MM.1S (cell line): ENCODE measurements around the gene FUT8.
"Not testable (repeated sequence)": the region's sequence is repeated elsewhere in the genome, so short reads cannot be mapped to it uniquely, and the experiment has no call there.

Experiments
- DNase-seq: peaks from one replicate; pipeline ENCODE4 v3.0.0-alpha.2; 2015
- H2AFZ ChIP-seq: fragments of 300-600 bp; sonication (generic); 2 replicates; pipeline ENCODE4 v1.6.0; 2016; ENCODE audit warnings: antibody characterized with exemption, low read length
- H3F3A ChIP-seq: fragments of 300-600 bp; sonication (generic); 2 replicates; pipeline ENCODE4 v1.6.1; 2016; ENCODE audit warnings: mild to moderate bottlenecking, antibody characterized with exemption, low read length, moderate library complexity, mixed read lengths; ENCODE audit not compliant: insufficient read depth
- H3K27ac ChIP-seq: fragments of 300-600 bp; sonication (generic); 2 replicates; pipeline ENCODE4 v1.5.1; 2016; ENCODE audit warnings: mild to moderate bottlenecking, low read length
- H3K27me3 ChIP-seq: fragments of 300-600 bp; sonication (generic); replicated peaks from 2 replicates; pipeline ENCODE4 v1.6.0; 2016; ENCODE audit warnings: low read length; ENCODE audit not compliant: insufficient read depth
- H3K36me3 ChIP-seq: fragments of 300-600 bp; sonication (generic); replicated peaks from 2 replicates; pipeline ENCODE4 v1.6.1; 2016; ENCODE audit warnings: mild to moderate bottlenecking, low read length, mixed read lengths; ENCODE audit not compliant: insufficient read depth
- H3K4me1 ChIP-seq: fragments of 300-600 bp; sonication (generic); 2 replicates; pipeline ENCODE4 v1.6.1; 2016; ENCODE audit warnings: low read length, mixed read lengths
- H3K4me2 ChIP-seq: fragments of 300-600 bp; sonication (generic); 2 replicates; pipeline ENCODE4 v1.6.0; 2016; ENCODE audit warnings: low read depth, low read length
- H3K4me3 ChIP-seq: fragments of 300-600 bp; sonication (generic); 2 replicates; pipeline ENCODE4 v1.5.1; 2016; ENCODE audit warnings: low read length, mixed read lengths
- H3K79me2 ChIP-seq: fragments of 300-600 bp; sonication (generic); 2 replicates; pipeline ENCODE4 v1.6.1; 2016; ENCODE audit warnings: mixed run types, low read length, mixed read lengths
- H3K9ac ChIP-seq: fragments of 300-600 bp; sonication (generic); 2 replicates; pipeline ENCODE4 v1.6.1; 2016; ENCODE audit warnings: low read length, mixed read lengths
- H3K9me2 ChIP-seq: fragments of 300-600 bp; sonication (generic); replicated peaks from 2 replicates; pipeline ENCODE4 v1.6.1; 2016; ENCODE audit warnings: mild to moderate bottlenecking, low read length, mixed read lengths; ENCODE audit not compliant: insufficient read depth
- H3K9me3 ChIP-seq: fragments of 300-600 bp; sonication (generic); replicated peaks from 2 replicates; pipeline ENCODE4 v1.6.1; 2016; ENCODE audit warnings: mild to moderate bottlenecking, low read length, mixed read lengths; ENCODE audit not compliant: insufficient read depth
- H4K20me1 ChIP-seq: fragments of 300-600 bp; sonication (generic); 2 replicates; pipeline ENCODE4 v1.6.1; 2016; ENCODE audit warnings: mild to moderate bottlenecking, low read length, moderate library complexity, mixed read lengths; ENCODE audit not compliant: insufficient read depth
- CTCF ChIP-seq: fragments of 300-600 bp; sonication (generic); IDR thresholded peaks from 2 replicates; pipeline ENCODE4 v1.5.1; 2016; ENCODE audit warnings: antibody characterized with exemption, low read length, mixed read lengths
- EZH2 ChIP-seq: fragments of 300-600 bp; sonication (generic); optimal IDR thresholded peaks from 2 replicates; pipeline ENCODE3; 2017; ENCODE audit warnings: low read depth, mild to moderate bottlenecking, antibody characterized with exemption, low read length, mixed read lengths
- EZH2phosphoT487 ChIP-seq: fragments of 300-600 bp; sonication (generic); IDR thresholded peaks from 2 replicates; pipeline ENCODE4 v1.6.1; 2018; ENCODE audit warnings: antibody characterized with exemption, low read length

FUT8 gene

GRCh38 chr14:65423982-65424381 is 11.5 kb downstream of the FUT8 start:
- H2AFZ ChIP-seq, result no peak overlapping the region
- TF ChIP-seq EZH2, result no peak
- TF ChIP-seq EZH2phosphoT487, result no peak
- TF ChIP-seq CTCF, result no peak
- H3K9me2 ChIP-seq, result no peaks in the 10 kb centered on the region
- no peak overlapping the region for H3K4me2 ChIP-seq
- peaks cover 43% of the 10 kb centered on the region for H3K79me2 ChIP-seq
- H3K9ac ChIP-seq, result no peak overlapping the region
- no peaks in the 10 kb centered on the region for H3F3A ChIP-seq
- no peaks in the 10 kb centered on the region for H3K27me3 ChIP-seq
- no peak overlapping the region for H3K4me3 ChIP-seq
- H3K9me3 ChIP-seq, result no peaks in the 10 kb centered on the region
- no peaks in the 10 kb centered on the region for H4K20me1 ChIP-seq
- H3K27ac ChIP-seq, result no peak overlapping the region
- no peaks in the 10 kb centered on the region for H3K4me1 ChIP-seq
- no peak for DNase-seq
- H3K36me3 ChIP-seq, result no peaks in the 10 kb centered on the region

GRCh38 chr14:65424531-65424930 is 12.0 kb downstream of the FUT8 start:
- Histone ChIP-seq H3K4me3 (no peak overlapping the region), H3K9me3 (no peaks in the 10 kb centered on the region), H3K9ac (no peak overlapping the region), H3F3A (no peaks in the 10 kb centered on the region), H4K20me1 (no peaks in the 10 kb centered on the region), H3K27me3 (no peaks in the 10 kb centered on the region), H3K79me2 (peaks cover 42% of the 10 kb centered on the region), H3K36me3 (no peaks in the 10 kb centered on the region), H3K27ac (no peak overlapping the region), H2AFZ (no peak overlapping the region), H3K4me2 (no peak overlapping the region), H3K9me2 (no peaks in the 10 kb centered on the region), H3K4me1 (no peaks in the 10 kb centered on the region)
- DNase-seq, result no peak
- no peak for TF ChIP-seq EZH2
- no peak for TF ChIP-seq EZH2phosphoT487
- no peak for TF ChIP-seq CTCF

GRCh38 chr14:65425885-65426284 is 13.4 kb downstream of the FUT8 start:
- no peaks in the 10 kb centered on the region for H3K9me3 ChIP-seq
- H3K4me2 ChIP-seq, result no peak overlapping the region
- no peaks in the 10 kb centered on the region for H3K4me1 ChIP-seq
- H3K27me3 ChIP-seq, result no peaks in the 10 kb centered on the region
- no peak overlapping the region for H3K9ac ChIP-seq
- H3K27ac ChIP-seq, result no peak overlapping the region
- H2AFZ ChIP-seq, result no peak overlapping the region
- TF ChIP-seq EZH2phosphoT487, result no peak
- TF ChIP-seq EZH2, result no peak
- TF ChIP-seq CTCF, result no peak
- DNase-seq, result no peak
- H4K20me1 ChIP-seq, result no peaks in the 10 kb centered on the region
- H3K79me2 ChIP-seq, result peaks cover 39% of the 10 kb centered on the region
- no peak overlapping the region for H3K4me3 ChIP-seq
- no peaks in the 10 kb centered on the region for H3K36me3 ChIP-seq
- no peaks in the 10 kb centered on the region for H3K9me2 ChIP-seq
- no peaks in the 10 kb centered on the region for H3F3A ChIP-seq

DNA sequence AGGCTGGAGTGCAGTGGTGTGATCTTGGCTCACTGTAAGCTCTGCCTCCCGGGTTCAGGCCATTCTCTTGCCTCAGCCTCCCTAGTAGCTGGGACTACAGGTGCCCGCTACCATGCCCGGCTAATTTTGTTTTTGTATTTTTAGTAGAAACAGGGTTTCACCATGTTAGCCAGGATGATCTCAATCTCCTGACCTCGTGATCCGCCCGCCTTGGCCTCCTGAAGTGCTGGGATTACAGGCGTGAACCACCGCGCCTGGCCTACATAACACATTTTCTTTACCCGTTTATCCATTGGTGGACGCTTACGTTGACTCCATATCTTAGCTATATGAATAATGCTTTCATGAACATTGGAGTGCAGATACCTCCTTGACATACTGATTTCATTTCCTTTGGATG is 14.4 kb downstream of the FUT8 start:
- DNase-seq, H3K27me3 ChIP-seq, H3K27ac ChIP-seq, H3K9me3 ChIP-seq, H3K9me2 ChIP-seq, H3K4me2 ChIP-seq, H3K9ac ChIP-seq, H3K4me1 ChIP-seq, H3K4me3 ChIP-seq, H3F3A ChIP-seq, H3K36me3 ChIP-seq, H4K20me1 ChIP-seq, H2AFZ ChIP-seq: not testable (repeated sequence)
- peaks cover 33% of the 10 kb centered on the region for H3K79me2 ChIP-seq
